ENCODE results near the gene ADGB.

- no peak for TF ChIP-seq ELF4 (IDR thresholded peaks at IDR 0.05)
- TF ChIP-seq SP1 (IDR thresholded peaks at IDR 0.05), result no peak
- no peak for TF ChIP-seq CTBP1 (IDR thresholded peaks at IDR 0.05; ENCODE audit: borderline replicate concordance)
- TF ChIP-seq HDGF (IDR thresholded peaks at IDR 0.05; ENCODE audit: borderline replicate concordance), result no peak
- no peak for TF ChIP-seq FOXA1 (IDR thresholded peaks at IDR 0.05)
- no peak for TF ChIP-seq TARDBP (IDR thresholded peaks at IDR 0.05)
- no peak for TF ChIP-seq BHLHE40 (IDR thresholded peaks at IDR 0.05; ENCODE audit: borderline replicate concordance)
- no peak for TF ChIP-seq LEF1 (IDR thresholded peaks at IDR 0.05; ENCODE audit: borderline replicate concordance)
- no peak for TF ChIP-seq SUZ12 (IDR thresholded peaks at IDR 0.05)
- no peak for TF ChIP-seq FOXM1 (IDR thresholded peaks at IDR 0.05; ENCODE audit: borderline replicate concordance)
Observed at GRCh38 chr6:146859206-146859605, 260.4 kb downstream of the ADGB start.
